Transverse colon (tissue), 4 donors: Measurements from ENCODE around the gene DPPA2. TPM values are rescaled to one million over a fixed set of nuclear protein-coding genes. Genes with fewer than 3 reads are reported as not detected.

ENCODE experiments used
- DNase-seq: peaks from one replicate; pipeline ENCODE4 v3.0.0-alpha.2; 2019
- H3K27ac ChIP-seq, 4 donors: fragments of 200-600 bp; sonication (generic); 2 replicates each; pipeline ENCODE4 v1.5.1; 2016 to 2018; ENCODE audit warnings: inconsistent platforms in 4 of 4
- H3K27me3 ChIP-seq: fragments of 200-600 bp; sonication (generic); 2 replicates; pipeline ENCODE4 v1.5.1; 2017; ENCODE audit warnings: inconsistent platforms
- H3K36me3 ChIP-seq, 4 donors: fragments of 200-600 bp; sonication (generic); 2 replicates each; pipeline ENCODE4 v1.5.1; 2017 to 2019; ENCODE audit warnings: inconsistent platforms in 4 of 4
- H3K4me1 ChIP-seq, 4 donors: fragments of 200-600 bp; sonication (generic); 2 replicates each; pipeline ENCODE4 v1.5.1; 2017 to 2020; ENCODE audit warnings: inconsistent platforms in 4 of 4
- H3K4me3 ChIP-seq, 4 donors: fragments of 200-600 bp; sonication (generic); 1 replicate in 1 of 4; 2 replicates in 3 of 4; pipeline versions ENCODE4 v1.5.1 to v1.6.1; 2017 to 2019; ENCODE audit warnings: inconsistent platforms in 4 of 4
- H3K9me3 ChIP-seq, 2 donors: fragments of 200-600 bp; sonication (generic); 2 replicates each; pipeline ENCODE4 v1.5.1; 2017 to 2019; ENCODE audit warnings: inconsistent platforms in 2 of 2
- CTCF ChIP-seq, 5 experiments: fragments of 200-600 bp in 3 of 5; fragments of 450-650 bp in 2 of 5; sonication (generic) in 3 of 5; IDR thresholded peaks; 1 replicate in 2 of 5; 2 replicates in 3 of 5; pipeline ENCODE4 v1.5.1; 2016 to 2017; ENCODE audit warnings: antibody characterized with exemption in 5 of 5, inconsistent platforms in 3 of 5, mild to moderate bottlenecking in 2 of 5, moderate library complexity in 1 of 5
- EP300 ChIP-seq: sonication (generic); formaldehyde crosslinking; IDR thresholded peaks from one replicate; pipeline ENCODE4 v1.6.1; 2017; ENCODE audit warnings: antibody characterized with exemption, low read depth
- POLR2A ChIP-seq: fragments of 450-650 bp; IDR thresholded peaks from one replicate; pipeline ENCODE4 v1.6.1; 2016; ENCODE audit warnings: antibody characterized with exemption, mild to moderate bottlenecking, moderate library complexity
- POLR2AphosphoS5 ChIP-seq, 3 donors: sonication (generic); formaldehyde crosslinking; IDR thresholded peaks; one replicate each; pipeline ENCODE4 v1.6.1; 2016; ENCODE audit warnings: antibody characterized with exemption in 3 of 3
- WGBS, 2 donors: methylation state at CpG; one replicate each; pipeline ENCODE4 v1.1.5; 2018; ENCODE audit warnings: low coverage in 1 of 2; 5-methylcytosine and 5-hydroxymethylcytosine counted together
- in situ Hi-C, 4 donors: fragments of 200-750 bp; cut with MboI; loops; one replicate each; pipeline versions ENCODE4 v1.15.0 to v1.15.1; 2017; ENCODE audit warnings: low sequenced_read_pairs in 3 of 4, low pct_ligation_motif_present in 1 of 4, low pct_unique_long_range_greater_than_20kb in 1 of 4
- intact Hi-C: fragments of 100-400 bp; cut with DNase I; formaldehyde crosslinking; loops from one replicate; pipeline ENCODE4 v1.15.1; 2023; ENCODE audit warnings: low total_unique reads
- total RNA-seq, 4 donors: library from RNA; depleted of rRNA; stranded (reverse); fragments of >200 nt; gene quantifications; one replicate each; pipeline ENCODE4 v1.1.0, GENCODE V29; 2016

The DPPA2 gene
- total RNA-seq, 4 donors from 2014 or later: not detected

DNA sequence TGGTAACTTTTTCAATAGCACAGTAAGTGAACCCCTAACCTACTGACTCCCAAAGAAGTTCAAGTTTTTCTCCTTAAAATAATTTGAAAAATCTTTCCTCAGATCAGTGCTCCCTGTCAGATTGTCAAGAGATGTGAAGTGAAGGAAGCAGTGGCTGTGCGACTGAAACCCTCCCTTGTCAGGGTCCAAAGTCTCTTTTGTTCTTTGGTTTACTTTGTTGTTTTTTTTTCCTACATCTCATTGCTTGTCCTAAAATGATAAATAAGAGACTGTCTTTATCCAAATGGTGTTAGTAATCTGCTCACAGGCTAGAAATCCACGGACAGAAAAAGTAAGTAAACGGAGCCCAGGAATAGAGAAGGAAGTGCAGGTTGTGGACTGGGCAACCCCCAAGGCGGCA is 22.0 kb upstream of the DPPA2 start:
- Histone ChIP-seq H3K27me3 (no peaks in the 10 kb centered on the region), H3K36me3 (no peaks in the 10 kb centered on the region), H3K9me3 (no peaks in the 10 kb centered on the region), H3K4me3 (no peak overlapping the region), H3K27ac (no peak overlapping the region), H3K4me1 (no peaks in the 10 kb centered on the region)
- intact Hi-C loops: no loop called here
- no peak for DNase-seq
- TF ChIP-seq EP300 (no peak), POLR2A (no peak), POLR2AphosphoS5 (IDR thresholded peaks at IDR 0.05) (no peak), CTCF (IDR thresholded peaks at IDR 0.05) (no peak)
- in situ Hi-C loops: no loop called here
- WGBS, 2 donors: 35 to 52% methylated on average over 4 of the region's 4 CpGs

GRCh38 chr3:109337393-109337792 is 21.1 kb upstream of the DPPA2 start, which contains the start of gene DPPA4:
TSS of gene DPPA4 (minus strand) at chr3:109337546. CDS start at chr3:109337517, 29 bp downstream.
- TF ChIP-seq POLR2AphosphoS5 (IDR thresholded peaks at IDR 0.05) (no peak), EP300 (no peak), POLR2A (no peak), CTCF (IDR thresholded peaks at IDR 0.05) (no peak)
- no peaks in the 10 kb centered on the region for H3K36me3 ChIP-seq
- H3K9me3 ChIP-seq: no peaks in the 10 kb centered on the region
- no peak within 1 kb of the TSS for H3K27ac ChIP-seq
- H3K27me3 ChIP-seq: no peaks in the 10 kb centered on the region
- intact Hi-C loops: no loop called here
- H3K4me3 ChIP-seq: peak within 1 kb of the TSS in 2 of 4 donors; percentile 10 to 31
- in situ Hi-C loops: no loop called here
- no peaks in the 10 kb centered on the region for H3K4me1 ChIP-seq
- 64 to 72% methylated on average over 5 of the region's 5 CpGs for WGBS, 2 donors
- DNase-seq: no peak

GRCh38 chr3:109336291-109336861 is 20.1 kb upstream of the DPPA2 start:
- Histone ChIP-seq H3K36me3 (no peaks in the 10 kb centered on the region), H3K4me1 (no peaks in the 10 kb centered on the region), H3K9me3 (no peaks in the 10 kb centered on the region), H3K4me3 (peak overlapping the region in 2 of 4 donors; percentile 10 to 31), H3K27ac (no peak overlapping the region), H3K27me3 (no peaks in the 10 kb centered on the region)
- in situ Hi-C loops: no loop called here
- intact Hi-C loops: no loop called here
- TF ChIP-seq EP300 (no peak), POLR2AphosphoS5 (IDR thresholded peaks at IDR 0.05) (no peak), CTCF (IDR thresholded peaks at IDR 0.05) (no peak), POLR2A (no peak)
- DNase-seq: no peak
- WGBS, 2 donors: 38 to 48% methylated on average over 16 to 17 of the region's 17 CpGs

- H3K27me3 ChIP-seq: no peaks in the 10 kb centered on the region
- no peaks in the 10 kb centered on the region for H3K9me3 ChIP-seq
- WGBS, 2 donors: 56 to 65% methylated on average over 1 of the region's 1 CpG
- no peaks in the 10 kb centered on the region for H3K4me1 ChIP-seq
- TF ChIP-seq POLR2A: no peak
- no peak for TF ChIP-seq CTCF (IDR thresholded peaks at IDR 0.05)
- TF ChIP-seq POLR2AphosphoS5 (IDR thresholded peaks at IDR 0.05): no peak
- TF ChIP-seq EP300: no peak
- H3K36me3 ChIP-seq: no peaks in the 10 kb centered on the region
- intact Hi-C loops: no loop called here
- no peak overlapping the region for H3K4me3 ChIP-seq
- no peak for DNase-seq
- in situ Hi-C loops: no loop called here
- H3K27ac ChIP-seq: no peak overlapping the region
Measured at GRCh38 chr3:109334572-109334971, 18.3 kb upstream of the DPPA2 start.
